Measurements from ENCODE around the gene MRPL23. TPM values are rescaled to one million over a fixed set of nuclear protein-coding genes. Genes with fewer than 3 reads are reported as not detected.

Gene MRPL23
- total and polyA plus RNA-seq, 2 experiments from 2014 or later = 54.0 to 54.8 TPM

- H4K20me1 ChIP-seq (ENCODE audit: insufficient read depth, poor library complexity, severe bottlenecking) = no peaks in the 10 kb centered on the region
- H3K27me3 ChIP-seq = no peaks in the 10 kb centered on the region
- H2AFZ ChIP-seq = no peak overlapping the region
- no peak for DNase-seq (ENCODE audit: low spot score)
- no peak overlapping the region for H3K4me2 ChIP-seq
- no peaks in the 10 kb centered on the region for H3K79me2 ChIP-seq
- H3K9me2 ChIP-seq (replicated peaks; ENCODE audit: insufficient read depth) = no peaks in the 10 kb centered on the region
- no peaks in the 10 kb centered on the region for H3K36me3 ChIP-seq (replicated peaks; ENCODE audit: insufficient read depth, low read depth)
- no peaks in the 10 kb centered on the region for H3K4me1 ChIP-seq (ENCODE audit: insufficient read depth)
- no peak overlapping the region for H3K27ac ChIP-seq
- no peak overlapping the region for H3K4me3 ChIP-seq
- 87% methylated on average over 33 of the region's 34 CpGs for WGBS (ENCODE audit: low lambda C conversion rate, missing lambda C conversion rate)
- no peaks in the 10 kb centered on the region for H3K9me3 ChIP-seq (ENCODE audit: low read depth)
- TF ChIP-seq EZH2 (IDR thresholded peaks at IDR 0.05; ENCODE audit: borderline replicate concordance) (no peak), CTCF (IDR thresholded peaks at IDR 0.05; ENCODE audit: poor library complexity) (peak; percentile 28), EZH2phosphoT487 (IDR thresholded peaks at IDR 0.05; ENCODE audit: low read depth, severe bottlenecking, unreplicated experiment) (no peak)
Measured at GRCh38 chr11:1917523-1918435, 29.4 kb upstream of the MRPL23 start.

- Histone ChIP-seq H3K4me1 (ENCODE audit: insufficient read depth) (no peaks in the 10 kb centered on the region), H3K4me3 (no peak overlapping the region), H3K9me2 (replicated peaks; ENCODE audit: insufficient read depth) (no peaks in the 10 kb centered on the region), H3K79me2 (no peaks in the 10 kb centered on the region), H3K9me3 (ENCODE audit: low read depth) (no peaks in the 10 kb centered on the region), H3K27ac (no peak overlapping the region), H4K20me1 (ENCODE audit: insufficient read depth, poor library complexity, severe bottlenecking) (no peaks in the 10 kb centered on the region), H3K4me2 (no peak overlapping the region), H2AFZ (no peak overlapping the region), H3K27me3 (no peaks in the 10 kb centered on the region), H3K36me3 (replicated peaks; ENCODE audit: insufficient read depth, low read depth) (no peaks in the 10 kb centered on the region)
- no peak for DNase-seq (ENCODE audit: low spot score)
- TF ChIP-seq EZH2 (IDR thresholded peaks at IDR 0.05; ENCODE audit: borderline replicate concordance) = no peak
- no peak for TF ChIP-seq EZH2phosphoT487 (IDR thresholded peaks at IDR 0.05; ENCODE audit: low read depth, severe bottlenecking, unreplicated experiment)
- no peak for TF ChIP-seq CTCF (IDR thresholded peaks at IDR 0.05; ENCODE audit: poor library complexity)
- WGBS (ENCODE audit: low lambda C conversion rate, missing lambda C conversion rate) = 91% methylated on average over 29 of the region's 29 CpGs
Measured at GRCh38 chr11:1918436-1919315, 28.5 kb upstream of the MRPL23 start.

GRCh38 chr11:1919391-1920127 is 27.6 kb upstream of the MRPL23 start, which contains the start of gene TNNT3:
TSS of gene TNNT3 (plus strand) at chr11:1919703. CDS start at chr11:1922875, 3,172 bp downstream.
- 82% methylated on average over 25 of the region's 31 CpGs for WGBS (ENCODE audit: low lambda C conversion rate, missing lambda C conversion rate)
- no peak within 1 kb of the TSS for H3K27ac ChIP-seq
- H3K4me1 ChIP-seq (ENCODE audit: insufficient read depth) = peaks cover 2% of the 10 kb centered on the region
- no peaks in the 10 kb centered on the region for H3K36me3 ChIP-seq (replicated peaks; ENCODE audit: insufficient read depth, low read depth)
- no peaks in the 10 kb centered on the region for H3K79me2 ChIP-seq
- H3K9me3 ChIP-seq (ENCODE audit: low read depth) = no peaks in the 10 kb centered on the region
- no peaks in the 10 kb centered on the region for H3K27me3 ChIP-seq
- no peak within 1 kb of the TSS for H3K4me3 ChIP-seq
- H2AFZ ChIP-seq = no peak within 1 kb of the TSS
- no peak for TF ChIP-seq EZH2phosphoT487 (IDR thresholded peaks at IDR 0.05; ENCODE audit: low read depth, severe bottlenecking, unreplicated experiment)
- no peak for TF ChIP-seq EZH2 (IDR thresholded peaks at IDR 0.05; ENCODE audit: borderline replicate concordance)
- no peak for TF ChIP-seq CTCF (IDR thresholded peaks at IDR 0.05; ENCODE audit: poor library complexity)
- H3K9me2 ChIP-seq (replicated peaks; ENCODE audit: insufficient read depth) = no peaks in the 10 kb centered on the region
- no peak for DNase-seq (ENCODE audit: low spot score)
- H3K4me2 ChIP-seq = no peak within 1 kb of the TSS
- no peaks in the 10 kb centered on the region for H4K20me1 ChIP-seq (ENCODE audit: insufficient read depth, poor library complexity, severe bottlenecking)

Measured in hepatocyte (in vitro differentiated cells).